A549 (cell line): ENCODE data around the gene TMEFF2. TPM values are rescaled to one million over a fixed set of nuclear protein-coding genes. Genes with fewer than 3 reads are reported as not detected.

ENCODE experiments used
- ATAC-seq, 2 experiments: fragments of 200-7000 bp in 1 of 2; fragments of >200 bp in 1 of 2; cut with Nextera tagmentation in 1 of 2; cut with Tn5 transposase in 1 of 2; 3 replicates each; pipeline versions ENCODE4 v1.8.0 to v1.9.1; 2018 to 2020; ENCODE audit warnings: mild to moderate bottlenecking in 1 of 2, moderate library complexity in 1 of 2
- CTCF ChIA-PET: fragments of 300-600 bp; sonication (Branson Sonifier 250); formaldehyde crosslinking; extraction: SDS; loops from one replicate; lab custom pipeline; 2021; ENCODE audit warnings: antibody characterized with exemption, inconsistent platforms; lab: Yijun Ruan, JAX
- POLR2A ChIA-PET: fragments of 350-600 bp; formaldehyde crosslinking; extraction: SDS; loops from one replicate; lab custom pipeline; 2021; ENCODE audit warnings: antibody characterized with exemption, inconsistent platforms; lab: Yijun Ruan, JAX
- DNase-seq, 2 experiments: peaks; one replicate each; pipeline versions ENCODE4 v3.0.0 to v3.0.0-alpha.2; 2011 to 2016; ENCODE audit warnings: low read depth in 1 of 2, low spot score in 1 of 2
- FAIRE-seq: peaks from 2 replicates; lab custom pipeline; 2011; peaks lifted over from hg19 to GRCh38; lab: Jason Lieb, UNC
- H3K27ac ChIP-seq, 2 experiments: fragments of >200 bp; sonication (Bioruptor Twin); formaldehyde crosslinking; 3 replicates each; pipeline ENCODE4 v1.5.1; 2016 to 2017
- H3K4me1 ChIP-seq: fragments of >200 bp; sonication (Bioruptor Twin); formaldehyde crosslinking; 3 replicates; pipeline ENCODE4 v1.6.1; 2016
- H3K4me2 ChIP-seq: fragments of >200 bp; sonication (Bioruptor Twin); formaldehyde crosslinking; 3 replicates; pipeline ENCODE4 v1.6.1; 2016
- H3K4me3 ChIP-seq: fragments of >200 bp; sonication (Bioruptor Twin); formaldehyde crosslinking; 3 replicates; pipeline ENCODE4 v1.5.1; 2016
- H3K9me3 ChIP-seq: fragments of >200 bp; sonication (Bioruptor Twin); formaldehyde crosslinking; 3 replicates; pipeline ENCODE4 v1.6.1; 2016
- CHD2 ChIP-seq: fragments of 150-350 bp; IDR thresholded peaks from 2 replicates; pipeline ENCODE4 v1.6.1; 2014; ENCODE audit warnings: low read length; ENCODE audit not compliant: partially characterized antibody
- CTCF ChIP-seq: fragments of >200 bp; sonication (Bioruptor Twin); formaldehyde crosslinking; IDR thresholded peaks from 3 replicates; pipeline ENCODE4 v1.5.1; 2016
- EHF ChIP-seq: fragments of 250-450 bp; sonication (Bioruptor Pico); IDR thresholded peaks from 2 replicates; pipeline ENCODE4 v1.5.0; 2020; ENCODE audit warnings: mild to moderate bottlenecking
- EHMT2 ChIP-seq: fragments of 200-600 bp; sonication (generic); IDR thresholded peaks from 2 replicates; pipeline ENCODE4 v1.6.1; 2016; ENCODE audit warnings: antibody characterized with exemption, low read depth, mild to moderate bottlenecking, moderate library complexity
- EP300 ChIP-seq, 2 experiments: fragments of >200 bp; sonication (Bioruptor Twin); formaldehyde crosslinking; IDR thresholded peaks; 2 replicates in 1 of 2; 3 replicates in 1 of 2; pipeline ENCODE4 v1.6.1; 2016 to 2017
- ESRRA ChIP-seq: fragments of 150-350 bp; IDR thresholded peaks from 2 replicates; pipeline ENCODE4 v1.6.1; 2014; ENCODE audit warnings: mild to moderate bottlenecking, low read length, borderline replicate concordance
- FOSB ChIP-seq: fragments of 250-450 bp; sonication (Bioruptor Pico); IDR thresholded peaks from 2 replicates; pipeline ENCODE4 v1.5.0; 2020; ENCODE audit warnings: mild to moderate bottlenecking, moderate library complexity
- FOXS1 ChIP-seq: fragments of 250-450 bp; sonication (Bioruptor Pico); IDR thresholded peaks from 2 replicates; pipeline ENCODE4 v1.5.0; 2020; ENCODE audit warnings: mild to moderate bottlenecking, moderate library complexity
- GATA3 ChIP-seq: IDR thresholded peaks from 2 replicates; pipeline ENCODE4 v1.6.1; 2012; ENCODE audit warnings: borderline replicate concordance
- KDM1A ChIP-seq: fragments of 200-600 bp; sonication (generic); IDR thresholded peaks from 2 replicates; pipeline ENCODE4 v1.6.1; 2016; ENCODE audit warnings: low read depth, mild to moderate bottlenecking
- MAZ ChIP-seq: fragments of 150-350 bp; IDR thresholded peaks from 2 replicates; pipeline ENCODE4 v1.6.1; 2014; ENCODE audit warnings: antibody characterized with exemption, low read depth, low read length, borderline replicate concordance
- PBX3 ChIP-seq: IDR thresholded peaks from 2 replicates; pipeline ENCODE4 v1.6.1; 2012
- PHF8 ChIP-seq: fragments of 200-600 bp; sonication (generic); IDR thresholded peaks from 2 replicates; pipeline ENCODE4 v1.6.1; 2016; ENCODE audit warnings: low read depth, mild to moderate bottlenecking, antibody characterized with exemption, moderate library complexity, borderline replicate concordance
- POLR2A ChIP-seq: IDR thresholded peaks from 2 replicates; pipeline ENCODE4 v1.6.1; 2012; ENCODE audit warnings: mild to moderate bottlenecking, low read length
- POLR2AphosphoS2 ChIP-seq: conservative IDR thresholded peaks from 2 replicates; pipeline ENCODE4 v1.6.1; 2012; ENCODE audit warnings: low read length, improper control_type of control experiment, inconsistent platforms
- RAD21 ChIP-seq, 2 experiments: fragments of >200 bp in 1 of 2; sonication (Bioruptor Twin) in 1 of 2; formaldehyde crosslinking in 1 of 2; IDR thresholded peaks in 1 of 2; conservative IDR thresholded peaks in 1 of 2; 2 replicates in 1 of 2; 3 replicates in 1 of 2; pipeline ENCODE4 v1.6.1; 2012 to 2018; ENCODE audit warnings: inconsistent platforms in 1 of 2
- RARB ChIP-seq: fragments of 250-450 bp; sonication (Bioruptor Pico); IDR thresholded peaks from 2 replicates; pipeline ENCODE4 v1.8.0; 2021; ENCODE audit warnings: mild to moderate bottlenecking, moderate library complexity
- REST ChIP-seq: fragments of 200-600 bp; sonication (generic); IDR thresholded peaks from 2 replicates; pipeline ENCODE4 v1.6.1; 2016; ENCODE audit warnings: antibody characterized with exemption, mild to moderate bottlenecking, moderate library complexity
- RFX5 ChIP-seq: fragments of 450-650 bp; IDR thresholded peaks from 2 replicates; pipeline ENCODE4 v1.7.1; 2014; ENCODE audit warnings: antibody characterized with exemption, mild to moderate bottlenecking, moderate library complexity
- SMC3 ChIP-seq: fragments of >200 bp; sonication (Bioruptor Twin); formaldehyde crosslinking; IDR thresholded peaks from 3 replicates; pipeline ENCODE4 v1.6.1; 2018; ENCODE audit warnings: inconsistent platforms
- ZC3H11A ChIP-seq: fragments of 450-650 bp; IDR thresholded peaks from 2 replicates; pipeline ENCODE4 v1.6.1; 2014; ENCODE audit warnings: antibody characterized with exemption, mild to moderate bottlenecking
- ZNF302 ChIP-seq: fragments of 250-450 bp; sonication (Bioruptor Pico); IDR thresholded peaks from 2 replicates; pipeline ENCODE4 v1.9.0; 2021; ENCODE audit warnings: inconsistent platforms, mild to moderate bottlenecking, moderate library complexity
- WGBS: methylation state at CpG from one replicate; pipeline ENCODE4 v1.1.6; 2017; ENCODE audit errors: missing lambda C conversion rate; 5-methylcytosine and 5-hydroxymethylcytosine counted together
- polyA plus RNA-seq, 4 experiments: library from polyadenylated mRNA; depleted of rRNA in 3 of 4; stranded (reverse); fragments of >200 nt; fragmentation: RNase III in 1 of 4; extraction: RNeasy Plus Mini Kit Qiagen cat#74134 plus additional on column Dnase treatment in 1 of 4; gene quantifications; 2 replicates in 3 of 4; 3 replicates in 1 of 4; pipeline ENCODE4 v1.2.3, GENCODE V29; 2011 to 2017

Gene TMEFF2
- polyA plus RNA-seq, 2 of the 4 experiments (the other 2 are of a cell fraction), result 0.30 to 0.46 TPM

DNA sequence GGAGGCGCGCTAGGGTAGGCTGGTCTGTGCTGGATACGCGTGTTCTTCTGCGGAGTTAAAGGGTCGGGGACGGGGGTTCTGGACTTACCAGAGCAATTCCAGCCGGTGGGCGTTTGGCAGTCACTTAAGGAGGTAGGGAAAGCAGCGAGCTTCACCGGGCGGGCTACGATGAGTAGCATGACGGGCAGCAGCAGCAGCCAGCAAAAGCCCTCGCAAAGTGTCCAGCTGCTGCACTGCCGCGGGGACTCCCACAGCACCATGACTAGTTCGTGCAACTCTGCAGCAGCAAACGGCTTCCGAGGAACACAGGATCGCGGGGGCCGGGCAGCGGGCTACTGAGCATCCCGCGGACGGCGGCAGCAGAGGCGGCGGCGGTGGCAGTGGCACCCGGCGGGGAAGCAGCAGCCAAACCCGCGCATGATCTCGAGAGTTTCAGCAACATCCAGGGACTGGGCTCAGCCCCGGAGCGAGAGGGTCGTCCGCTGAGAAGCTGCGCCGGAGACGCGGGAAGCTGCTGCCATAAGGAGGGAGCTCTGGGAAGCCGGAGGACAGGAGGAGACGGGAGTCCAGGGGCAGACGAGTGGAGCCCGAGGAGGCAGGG, 368 bp downstream of the TMEFF2 start:
- Histone ChIP-seq H3K4me3 (peak overlapping the region; percentile 52), H3K9me3 (no peaks in the 10 kb centered on the region), H3K4me2 (peak overlapping the region; percentile 98), H3K4me1 (peaks cover 8% of the 10 kb centered on the region; the same call in 1 of the 3 replicates), H3K27ac (no peak overlapping the region)
- CTCF ChIA-PET, result interaction anchor here (0.8 to 2.1 kb wide), 12 partner anchors 8 to 643 kb away, joined by 3 to 7 read pairs (median 4); no protein-coding TSS in a partner anchor
- no peak for TF ChIP-seq ZC3H11A
- DNase-seq (peak in 1 of 2 experiments; percentile 3), FAIRE-seq (no peak), ATAC-seq (peak; percentile 26 to 34)
- WGBS, result 49% methylated on average over 19 of the region's 48 CpGs
- POLR2A ChIA-PET, result no interaction called here

DNA sequence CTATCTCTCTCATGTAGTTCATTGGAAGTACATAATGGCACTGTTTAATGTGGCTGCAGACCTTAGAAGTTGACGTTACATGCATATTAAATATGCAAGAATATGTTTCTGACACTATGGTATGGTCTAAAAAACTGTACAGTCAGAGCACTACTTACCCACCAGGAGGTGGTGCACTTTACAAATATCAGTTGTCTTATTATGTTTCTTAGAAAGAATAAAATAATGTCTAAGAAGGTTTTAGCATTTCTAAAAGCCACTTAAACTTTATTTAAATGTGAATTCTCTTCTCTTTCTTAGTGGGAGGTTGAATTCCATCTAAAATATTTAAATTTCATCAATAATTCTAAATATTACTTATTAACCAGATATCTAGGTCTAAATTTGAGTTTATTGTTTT, 4.3 kb downstream of the TMEFF2 start:
- 6% methylated on average over 1 of the region's 1 CpG for WGBS
- ATAC-seq (no peak), FAIRE-seq (peak; percentile 23), DNase-seq (peak; percentile 4 to 41)
- no peak overlapping the region for H3K27ac ChIP-seq
- POLR2A ChIA-PET, result no interaction called here
- H3K9me3 ChIP-seq, result no peaks in the 10 kb centered on the region
- no peak overlapping the region for H3K4me2 ChIP-seq
- no peaks in the 10 kb centered on the region for H3K4me1 ChIP-seq
- TF ChIP-seq SMC3 (peak; percentile 67), GATA3 (no peak), EHMT2 (no peak), REST (no peak), RAD21 (conservative IDR thresholded peaks at IDR 0.05 in 1 of 2, IDR thresholded peaks at IDR 0.05 in 1 of 2) (peak; percentile 52 to 55; a peak in 4 of 5 replicates), MAZ (no peak), ZNF302 (CRISPR knock-in tag) (no peak), CHD2 (no peak), FOSB (CRISPR knock-in tag) (no peak), RFX5 (no peak), CTCF (peak; percentile 56)
- CTCF ChIA-PET, result interaction anchor here (1.1 kb wide), 1 partner anchor 28 kb away, joined by 3 read pairs; no protein-coding TSS in a partner anchor
- H3K4me3 ChIP-seq, result no peak overlapping the region

GRCh38 chr2:192186806-192187205, 7.9 kb downstream of the TMEFF2 start:
- Histone ChIP-seq H3K4me1 (no peaks in the 10 kb centered on the region), H3K4me2 (no peak overlapping the region), H3K27ac (no peak overlapping the region), H3K9me3 (no peaks in the 10 kb centered on the region), H3K4me3 (no peak overlapping the region)
- POLR2A ChIA-PET, result no interaction called here
- FAIRE-seq (no peak), DNase-seq (no peak), ATAC-seq (no peak)
- 64% methylated on average over 5 of the region's 5 CpGs for WGBS
- TF ChIP-seq FOSB (CRISPR knock-in tag) (no peak), KDM1A (no peak), FOXS1 (CRISPR knock-in tag) (no peak), POLR2A (no peak), RAD21 (conservative IDR thresholded peaks at IDR 0.05 in 1 of 2, IDR thresholded peaks at IDR 0.05 in 1 of 2) (no peak), PBX3 (no peak), ZNF302 (CRISPR knock-in tag) (no peak), EHF (no peak), PHF8 (no peak), RARB (CRISPR knock-in tag) (no peak), GATA3 (no peak), EP300 (IDR thresholded peaks at IDR 0.05) (no peak), ESRRA (no peak), POLR2AphosphoS2 (no peak)
- CTCF ChIA-PET, result interaction anchor here (1.7 kb wide), 1 partner anchor 375 kb away, joined by 6 read pairs; no protein-coding TSS in a partner anchor
